Trophoblast cell (in vitro differentiated cells and primary cell): ENCODE results near the gene ATF7.
A peak's percentile ranks its signal among the peaks of the same experiment; 100 is the strongest.

Experiments
- DNase-seq, 2 donors: peaks; one replicate each; pipeline ENCODE4 v3.0.0-alpha.2; 2016
- H2AFZ ChIP-seq: 2 replicates; pipeline ENCODE4 v1.6.1; 2013; ENCODE audit warnings: low read length, moderate library complexity, mild to moderate bottlenecking; ENCODE audit not compliant: insufficient read depth, poor library complexity
- H2AK5ac ChIP-seq: 2 replicates; pipeline ENCODE4 v1.6.1; 2013; ENCODE audit warnings: mild to moderate bottlenecking, low read length
- H2BK120ac ChIP-seq: 2 replicates; pipeline ENCODE4 v1.6.1; 2013; ENCODE audit warnings: low read length, mild to moderate bottlenecking, moderate library complexity; ENCODE audit not compliant: insufficient read depth, poor library complexity
- H2BK12ac ChIP-seq: 2 replicates; pipeline ENCODE4 v1.6.1; 2013; ENCODE audit warnings: mild to moderate bottlenecking, low read length, moderate library complexity
- H2BK5ac ChIP-seq: 2 replicates; pipeline ENCODE4 v1.6.1; 2013; ENCODE audit warnings: low read length, low read depth, moderate library complexity, mild to moderate bottlenecking; ENCODE audit not compliant: poor library complexity
- H3K14ac ChIP-seq: 2 replicates; pipeline ENCODE4 v1.6.1; 2013; ENCODE audit warnings: mild to moderate bottlenecking, low read length
- H3K18ac ChIP-seq: 2 replicates; pipeline ENCODE4 v1.6.1; 2013; ENCODE audit warnings: mild to moderate bottlenecking, low read length
- H3K23ac ChIP-seq: 2 replicates; pipeline ENCODE4 v1.6.1; 2013; ENCODE audit warnings: low read length
- H3K27ac ChIP-seq: 2 replicates; pipeline ENCODE4 v1.5.1; 2013; ENCODE audit warnings: low read depth, mild to moderate bottlenecking, inconsistent platforms, low read length, moderate library complexity
- H3K27me3 ChIP-seq: 2 replicates; pipeline ENCODE4 v1.6.1; 2013; ENCODE audit warnings: inconsistent platforms, mild to moderate bottlenecking, low read length, moderate library complexity; ENCODE audit not compliant: insufficient read depth
- H3K36me3 ChIP-seq, 2 experiments: 1 replicate in 1 of 2; 2 replicates in 1 of 2; pipeline ENCODE4 v1.6.1; 2013; ENCODE audit warnings: low read length in 2 of 2, mild to moderate bottlenecking in 2 of 2, moderate library complexity in 1 of 2; ENCODE audit not compliant: insufficient read depth in 2 of 2, control insufficient read depth in 1 of 2
- H3K4ac ChIP-seq: 2 replicates; pipeline ENCODE4 v1.6.1; 2013; ENCODE audit warnings: low read depth, mild to moderate bottlenecking, low read length, moderate library complexity
- H3K4me1 ChIP-seq, 2 experiments: 1 replicate in 1 of 2; 2 replicates in 1 of 2; pipeline ENCODE4 v1.6.1; 2013; ENCODE audit warnings: low read length in 2 of 2, mild to moderate bottlenecking in 2 of 2, moderate library complexity in 1 of 2; ENCODE audit not compliant: insufficient read depth in 2 of 2, control insufficient read depth in 1 of 2
- H3K4me2 ChIP-seq: 2 replicates; pipeline ENCODE4 v1.6.1; 2013; ENCODE audit warnings: inconsistent platforms, mild to moderate bottlenecking, low read length, moderate library complexity
- H3K4me3 ChIP-seq: 2 replicates; pipeline ENCODE4 v1.5.1; 2013; ENCODE audit warnings: mild to moderate bottlenecking, low read depth, low read length, inconsistent platforms
- H3K79me1 ChIP-seq: one replicate; pipeline ENCODE4 v1.6.1; 2013; ENCODE audit warnings: low read length
- H3K79me2 ChIP-seq: 2 replicates; pipeline ENCODE4 v1.6.1; 2013; ENCODE audit warnings: low read length, mild to moderate bottlenecking; ENCODE audit not compliant: control insufficient read depth, insufficient read depth, poor library complexity
- H3K9ac ChIP-seq: 2 replicates; pipeline ENCODE4 v1.6.1; 2013; ENCODE audit warnings: mild to moderate bottlenecking, low read length
- H3K9me3 ChIP-seq: 2 replicates; pipeline ENCODE4 v1.6.1; 2013; ENCODE audit warnings: low read depth, mild to moderate bottlenecking, control low read depth, inconsistent platforms, low read length; ENCODE audit not compliant: insufficient read depth
- H4K12ac ChIP-seq: 2 replicates; pipeline ENCODE4 v1.6.1; 2013; ENCODE audit warnings: low read depth, mild to moderate bottlenecking, low read length, moderate library complexity
- H4K8ac ChIP-seq: 2 replicates; pipeline ENCODE4 v1.6.1; 2013; ENCODE audit warnings: low read depth, mild to moderate bottlenecking, low read length, moderate library complexity
- H4K91ac ChIP-seq: one replicate; pipeline ENCODE4 v1.6.1; 2013; ENCODE audit warnings: low read depth, mild to moderate bottlenecking, low read length, moderate library complexity
- WGBS: extraction: QIAGEN DNeasy Blood & Tissue Kit; methylation state at CpG from one replicate; pipeline ENCODE4 v1.1.7; 2013; ENCODE audit warnings: missing lambda C conversion rate; ENCODE audit not compliant: insufficient read length, insufficient coverage; ENCODE audit errors: extremely low coverage; 5-methylcytosine and 5-hydroxymethylcytosine counted together

Gene ATF7

DNA sequence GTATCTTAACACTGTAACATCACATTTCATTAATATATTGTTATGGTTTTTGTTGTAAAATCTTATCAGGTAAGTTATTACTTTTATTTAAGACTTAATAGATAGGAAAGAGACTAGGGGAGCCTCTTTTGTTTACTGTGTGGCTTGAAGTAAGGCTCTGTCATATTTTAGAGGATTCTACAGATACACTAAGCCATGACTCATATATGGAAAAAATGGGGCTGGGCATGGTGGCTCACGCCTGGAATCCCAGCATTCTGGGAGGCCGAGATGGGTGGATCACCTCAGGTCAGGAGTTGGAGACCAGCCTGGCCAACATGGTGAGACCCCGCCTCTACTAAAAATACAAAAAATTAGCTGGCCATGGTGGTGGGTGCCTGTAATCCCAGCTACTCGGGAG is 95.3 kb downstream of the ATF7 start:
- no peak overlapping the region for H2BK120ac ChIP-seq
- H3K4me2 ChIP-seq, result no peak overlapping the region
- no CpG with 5 or more reads among the region's 4 CpGs for WGBS
- no peak overlapping the region for H3K27ac ChIP-seq
- no peak overlapping the region for H3K4me3 ChIP-seq
- peaks cover 27% of the 10 kb centered on the region in 2 experiments for H3K36me3 ChIP-seq
- H2AFZ ChIP-seq, result no peak overlapping the region
- H3K4me1 ChIP-seq, result no peaks in the 10 kb centered on the region
- peak; percentile 57 to 76 for DNase-seq
- H3K14ac ChIP-seq, result no peak overlapping the region
- no peak overlapping the region for H4K12ac ChIP-seq
- H4K8ac ChIP-seq, result no peak overlapping the region
- no peak overlapping the region for H3K4ac ChIP-seq
- H3K9ac ChIP-seq, result no peak overlapping the region
- no peaks in the 10 kb centered on the region for H3K79me1 ChIP-seq
- no peak overlapping the region for H3K23ac ChIP-seq
- H3K18ac ChIP-seq, result no peak overlapping the region
- no peak overlapping the region for H4K91ac ChIP-seq
- H3K27me3 ChIP-seq, result no peaks in the 10 kb centered on the region
- H2BK5ac ChIP-seq, result no peak overlapping the region
- no peak overlapping the region for H2AK5ac ChIP-seq
- no peaks in the 10 kb centered on the region for H3K79me2 ChIP-seq
- H2BK12ac ChIP-seq, result no peak overlapping the region
- H3K9me3 ChIP-seq, result no peaks in the 10 kb centered on the region

DNA sequence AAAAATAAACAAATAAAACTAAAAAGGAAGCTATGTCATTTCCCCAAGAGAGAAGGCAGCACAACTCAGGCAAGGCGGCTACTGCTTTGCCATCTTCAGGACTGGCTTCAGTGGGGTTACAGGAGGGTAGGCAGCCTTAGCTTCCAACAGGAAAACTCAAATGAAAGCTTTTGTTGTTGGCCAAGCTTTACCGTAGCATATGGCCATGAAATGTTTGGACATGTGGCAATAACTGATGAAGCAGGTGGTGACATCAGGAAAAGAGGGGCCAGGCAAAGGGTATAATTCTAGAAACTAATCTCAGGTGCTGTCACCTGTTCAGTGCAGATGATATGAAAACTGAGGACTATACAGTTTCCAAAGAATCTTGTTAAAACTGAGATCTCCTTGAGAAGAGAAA is 96.1 kb downstream of the ATF7 start:
- Histone ChIP-seq H4K91ac (no peak overlapping the region), H2AK5ac (no peak overlapping the region), H2AFZ (no peak overlapping the region), H2BK120ac (no peak overlapping the region), H3K27me3 (no peaks in the 10 kb centered on the region), H2BK12ac (no peak overlapping the region), H3K14ac (no peak overlapping the region), H3K23ac (no peak overlapping the region), H3K27ac (no peak overlapping the region), H2BK5ac (no peak overlapping the region), H3K79me1 (no peaks in the 10 kb centered on the region), H3K18ac (no peak overlapping the region), H3K4me1 (no peaks in the 10 kb centered on the region), H3K36me3 (peaks cover 24 to 27% of the 10 kb centered on the region in 2 experiments), H4K12ac (no peak overlapping the region), H3K9me3 (no peaks in the 10 kb centered on the region), H3K79me2 (no peaks in the 10 kb centered on the region), H4K8ac (no peak overlapping the region), H3K9ac (no peak overlapping the region), H3K4me3 (no peak overlapping the region), H3K4me2 (no peak overlapping the region), H3K4ac (no peak overlapping the region)
- DNase-seq, result no peak
- no CpG with 5 or more reads among the region's 2 CpGs for WGBS

DNA sequence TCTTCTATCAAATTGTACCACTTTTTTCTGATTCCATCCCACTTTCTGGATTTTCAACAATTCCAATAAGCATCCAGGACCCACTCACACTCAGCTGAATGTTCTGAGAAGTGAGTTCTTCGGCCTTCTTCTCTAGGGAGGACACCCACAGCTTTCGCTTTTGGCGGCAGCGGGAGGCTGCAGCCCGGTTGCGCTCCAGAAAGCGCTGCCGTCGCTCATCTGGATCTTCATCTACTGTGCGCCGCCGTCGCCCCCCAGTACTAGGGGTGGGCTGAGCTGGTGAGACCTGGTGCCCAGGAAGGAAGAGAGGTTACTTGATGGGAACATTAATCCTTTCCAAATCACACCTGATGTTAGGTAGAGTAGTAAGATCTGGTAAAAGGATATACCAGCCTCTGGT is 101.7 kb downstream of the ATF7 start:
- Histone ChIP-seq H2BK12ac (no peak overlapping the region), H2AK5ac (no peak overlapping the region), H3K4ac (no peak overlapping the region), H3K79me1 (no peaks in the 10 kb centered on the region), H3K4me1 (no peaks in the 10 kb centered on the region), H3K27me3 (no peaks in the 10 kb centered on the region), H4K8ac (no peak overlapping the region), H3K27ac (no peak overlapping the region), H3K4me2 (no peak overlapping the region), H3K18ac (no peak overlapping the region), H3K9me3 (no peaks in the 10 kb centered on the region), H3K36me3 (peaks cover 16 to 24% of the 10 kb centered on the region in 2 experiments), H2AFZ (no peak overlapping the region), H3K79me2 (no peaks in the 10 kb centered on the region), H2BK5ac (no peak overlapping the region), H3K23ac (no peak overlapping the region), H3K4me3 (no peak overlapping the region), H4K12ac (no peak overlapping the region), H3K14ac (no peak overlapping the region), H4K91ac (no peak overlapping the region), H2BK120ac (no peak overlapping the region), H3K9ac (peak overlapping the region; percentile 64)
- DNase-seq, result no peak
- no CpG with 5 or more reads among the region's 13 CpGs for WGBS

DNA sequence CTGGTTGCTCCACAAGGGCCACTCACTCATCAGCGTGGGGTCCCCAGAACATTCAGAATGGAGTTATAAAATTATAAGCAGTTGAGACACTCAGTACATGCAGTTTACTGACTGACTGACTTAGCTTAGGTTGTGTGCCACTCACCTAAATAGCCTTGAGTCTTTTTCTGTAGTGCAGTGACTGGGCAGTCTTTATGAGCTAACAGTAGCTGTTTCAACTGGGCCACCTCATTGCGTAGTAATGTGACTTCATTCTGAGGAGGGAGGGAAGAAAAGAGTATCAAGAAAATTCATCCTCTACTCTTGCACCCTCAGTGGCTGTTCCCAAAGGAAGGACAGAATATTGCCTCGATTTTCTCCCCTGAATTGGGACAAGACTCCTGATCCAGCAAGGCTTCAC is 103.1 kb downstream of the ATF7 start:
- Histone ChIP-seq H3K9me3 (no peaks in the 10 kb centered on the region), H4K12ac (no peak overlapping the region), H3K4me3 (no peak overlapping the region), H2BK5ac (no peak overlapping the region), H3K79me1 (no peaks in the 10 kb centered on the region), H3K9ac (no peak overlapping the region), H3K27ac (no peak overlapping the region), H3K4me1 (no peaks in the 10 kb centered on the region), H3K23ac (no peak overlapping the region), H3K36me3 (peaks cover 16 to 27% of the 10 kb centered on the region in 2 experiments), H2BK12ac (no peak overlapping the region), H3K4ac (no peak overlapping the region), H2AK5ac (no peak overlapping the region), H3K14ac (no peak overlapping the region), H2AFZ (no peak overlapping the region), H3K79me2 (no peaks in the 10 kb centered on the region), H3K27me3 (no peaks in the 10 kb centered on the region), H3K18ac (no peak overlapping the region), H4K8ac (no peak overlapping the region), H3K4me2 (no peak overlapping the region), H2BK120ac (no peak overlapping the region), H4K91ac (no peak overlapping the region)
- DNase-seq, result no peak
- no CpG with 5 or more reads among the region's 3 CpGs for WGBS
